Body of pancreas (tissue), 4 donors: ENCODE measurements around the gene TMTC2. TPM values are rescaled to one million over a fixed set of nuclear protein-coding genes. Genes with fewer than 3 reads are reported as not detected.

Experiments
- ATAC-seq: fragments of 150-250 bp; one replicate; pipeline ENCODE4 v1.9.1; 2016
- DNase-seq, 4 donors: peaks; one replicate each; pipeline ENCODE4 v3.0.0-alpha.2; 2019
- H3K27ac ChIP-seq, 4 donors: fragments of 200-600 bp; sonication (generic); 1 replicate in 3 of 4; 2 replicates in 1 of 4; pipeline versions ENCODE4 v1.5.1 to v1.6.1; 2016 to 2019; ENCODE audit warnings: mild to moderate bottlenecking in 1 of 4, mixed read lengths in 1 of 4, moderate library complexity in 1 of 4
- H3K27me3 ChIP-seq, 2 donors: fragments of 200-600 bp; sonication (generic); one replicate each; pipeline ENCODE4 v1.6.0; 2016; ENCODE audit warnings: mild to moderate bottlenecking in 1 of 2
- H3K36me3 ChIP-seq, 2 donors: fragments of 200-600 bp; sonication (generic); replicated peaks in 1 of 2; 2 replicates each; pipeline ENCODE4 v1.5.1; 2016; ENCODE audit warnings: low read depth in 2 of 2; ENCODE audit not compliant: insufficient read depth in 1 of 2
- H3K4me1 ChIP-seq: fragments of 200-600 bp; sonication (generic); one replicate; pipeline ENCODE4 v1.6.0; 2016
- H3K4me3 ChIP-seq, 2 donors: fragments of 200-600 bp; sonication (generic); 1 replicate in 1 of 2; 2 replicates in 1 of 2; pipeline ENCODE4 v1.5.1; 2016 to 2019
- H3K9me3 ChIP-seq, 3 donors: fragments of 200-600 bp; sonication (generic); 1 replicate in 2 of 3; 2 replicates in 1 of 3; pipeline ENCODE4 v1.5.1; 2016
- CTCF ChIP-seq, 7 experiments: fragments of 450-650 bp in 4 of 7; fragments of 200-600 bp in 3 of 7; sonication (generic) in 3 of 7; IDR thresholded peaks; one replicate each; pipeline ENCODE4 v1.5.1; 2016 to 2019; ENCODE audit warnings: antibody characterized with exemption in 7 of 7
- POLR2A ChIP-seq, 3 donors: fragments of 450-650 bp; IDR thresholded peaks; one replicate each; pipeline ENCODE4 v1.6.1; 2016; ENCODE audit warnings: antibody characterized with exemption in 3 of 3, mild to moderate bottlenecking in 2 of 3
- WGBS, 2 donors: methylation state at CpG; one replicate each; pipeline ENCODE4 v1.1.5; 2017; 5-methylcytosine and 5-hydroxymethylcytosine counted together
- intact Hi-C: fragments of 100-400 bp; cut with DNase I; formaldehyde crosslinking; loops from one replicate; pipeline ENCODE4 v1.15.1; 2023
- total RNA-seq, 2 donors: library from RNA; depleted of rRNA; stranded (reverse); fragments of >200 nt; gene quantifications; one replicate each; pipeline ENCODE4 v1.1.0, GENCODE V29; 2016

The TMTC2 gene
- total RNA-seq, 2 donors from 2014 or later = 10.4 to 20.1 TPM

- H3K27me3 ChIP-seq = no peaks in the 10 kb centered on the region
- H3K4me3 ChIP-seq = no peak overlapping the region
- H3K9me3 ChIP-seq = no peaks in the 10 kb centered on the region
- ATAC-seq (no peak), DNase-seq (no peak)
- 85 to 86% methylated on average over 4 of the region's 4 CpGs for WGBS, 2 donors
- intact Hi-C loops = no loop called here
- H3K27ac ChIP-seq = no peak overlapping the region
- no peak for TF ChIP-seq CTCF (IDR thresholded peaks at IDR 0.05)
- TF ChIP-seq POLR2A (IDR thresholded peaks at IDR 0.05) = no peak
- no peaks in the 10 kb centered on the region for H3K36me3 ChIP-seq
- no peaks in the 10 kb centered on the region for H3K4me1 ChIP-seq
Measured at GRCh38 chr12:82647853-82648252, 38.9 kb upstream of the TMTC2 start.

GRCh38 chr12:82648259-82648909, 38.3 kb upstream of the TMTC2 start:
- DNase-seq = no peak
- H3K4me1 ChIP-seq = no peaks in the 10 kb centered on the region
- WGBS, 2 donors = 81 to 89% methylated on average over 5 of the region's 5 CpGs
- no peaks in the 10 kb centered on the region for H3K36me3 ChIP-seq
- H3K27ac ChIP-seq = no peak overlapping the region
- no peak for TF ChIP-seq CTCF (IDR thresholded peaks at IDR 0.05)
- TF ChIP-seq POLR2A (IDR thresholded peaks at IDR 0.05) = no peak
- no peak for ATAC-seq
- no peak overlapping the region for H3K4me3 ChIP-seq
- H3K9me3 ChIP-seq = no peaks in the 10 kb centered on the region
- no peaks in the 10 kb centered on the region for H3K27me3 ChIP-seq
- intact Hi-C loops = no loop called here

GRCh38 chr12:82650627-82651337, 35.9 kb upstream of the TMTC2 start:
- DNase-seq (peak in 1 of 4 donors; percentile 22), ATAC-seq (peak; percentile 52)
- H3K36me3 ChIP-seq = no peaks in the 10 kb centered on the region
- WGBS, 2 donors = 50 to 55% methylated on average over 3 of the region's 3 CpGs
- no peaks in the 10 kb centered on the region for H3K4me1 ChIP-seq
- H3K27ac ChIP-seq = no peak overlapping the region
- H3K9me3 ChIP-seq = no peaks in the 10 kb centered on the region
- no peak overlapping the region for H3K4me3 ChIP-seq
- TF ChIP-seq POLR2A (IDR thresholded peaks at IDR 0.05) = no peak
- no peak for TF ChIP-seq CTCF (IDR thresholded peaks at IDR 0.05)
- H3K27me3 ChIP-seq = no peaks in the 10 kb centered on the region
- intact Hi-C loops = no loop called here

- intact Hi-C loops = no loop called here
- 77 to 79% methylated on average over 4 of the region's 4 CpGs for WGBS, 2 donors
- H3K4me1 ChIP-seq = no peaks in the 10 kb centered on the region
- H3K36me3 ChIP-seq = no peaks in the 10 kb centered on the region
- no peaks in the 10 kb centered on the region for H3K27me3 ChIP-seq
- ATAC-seq = no peak
- no peak for DNase-seq
- H3K27ac ChIP-seq = no peak overlapping the region
- no peak for TF ChIP-seq POLR2A (IDR thresholded peaks at IDR 0.05)
- TF ChIP-seq CTCF (IDR thresholded peaks at IDR 0.05) = no peak
- H3K4me3 ChIP-seq = no peak overlapping the region
- H3K9me3 ChIP-seq = no peaks in the 10 kb centered on the region
Measured at GRCh38 chr12:82651489-82651888, 35.2 kb upstream of the TMTC2 start.
